NCI-H2227 treated with DMSO at 0.1 percent for 48 hours (cell line): ENCODE results near the gene TIMP3.

ENCODE experiments used
- DNase-seq: peaks from one replicate; lab custom pipeline; 2025; lab: John Stamatoyannopoulos, UW

The TIMP3 gene

GRCh38 chr22:32882774-32883530 lies 81.4 kb downstream of the TIMP3 start:
- DNase-seq = no peak

DNA sequence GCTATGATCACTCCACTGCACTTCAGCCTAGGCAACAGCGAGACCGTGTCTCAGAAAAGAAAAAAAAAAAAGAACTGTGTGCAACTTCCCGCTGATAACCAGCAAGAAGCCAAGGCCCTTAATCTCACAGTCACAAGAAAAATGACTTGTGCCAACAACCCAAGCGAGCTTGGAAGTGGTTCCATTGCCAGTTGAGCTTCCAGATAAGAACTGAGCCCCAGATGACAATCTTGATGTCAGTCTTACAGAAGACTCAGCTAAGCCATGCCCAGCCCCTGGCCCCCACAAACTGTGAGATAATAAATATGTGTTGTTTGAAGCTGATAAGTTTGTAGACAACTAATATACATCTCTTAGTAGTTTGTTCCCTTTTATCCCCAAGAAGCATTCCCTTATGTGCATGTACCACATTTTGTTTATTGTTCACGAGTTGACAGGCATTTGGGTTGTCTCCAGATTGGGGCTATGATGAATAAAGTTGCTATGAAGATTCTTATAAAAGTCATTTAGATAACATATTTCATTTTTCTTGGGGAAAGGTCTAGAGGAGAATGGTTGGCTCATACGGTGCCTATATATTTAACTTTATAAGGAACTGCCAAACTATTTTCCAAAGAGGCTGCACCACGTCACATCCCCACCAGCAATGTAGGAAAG lies 85.9 kb downstream of the TIMP3 start:
- DNase-seq = no peak

DNA sequence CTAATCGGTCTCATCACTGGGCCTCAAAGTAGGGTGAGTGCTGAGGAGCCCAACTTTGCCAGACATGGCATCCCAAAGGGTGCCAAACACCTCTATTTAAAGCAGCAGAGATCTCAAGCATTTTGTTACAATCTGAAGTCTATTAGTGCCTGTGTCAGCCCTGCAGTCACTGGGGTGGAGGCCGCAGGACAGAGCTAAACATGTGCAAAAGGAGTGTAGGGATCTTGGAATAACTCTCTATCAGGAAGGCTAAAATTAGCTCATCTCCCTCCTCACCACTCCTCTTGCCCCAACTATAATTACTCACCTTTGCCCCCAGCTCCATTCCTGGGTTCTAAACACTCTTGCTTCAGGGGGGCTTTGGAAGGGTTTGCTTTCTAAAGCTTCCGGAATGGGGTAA lies 87.5 kb downstream of the TIMP3 start:
- no peak for DNase-seq

DNA sequence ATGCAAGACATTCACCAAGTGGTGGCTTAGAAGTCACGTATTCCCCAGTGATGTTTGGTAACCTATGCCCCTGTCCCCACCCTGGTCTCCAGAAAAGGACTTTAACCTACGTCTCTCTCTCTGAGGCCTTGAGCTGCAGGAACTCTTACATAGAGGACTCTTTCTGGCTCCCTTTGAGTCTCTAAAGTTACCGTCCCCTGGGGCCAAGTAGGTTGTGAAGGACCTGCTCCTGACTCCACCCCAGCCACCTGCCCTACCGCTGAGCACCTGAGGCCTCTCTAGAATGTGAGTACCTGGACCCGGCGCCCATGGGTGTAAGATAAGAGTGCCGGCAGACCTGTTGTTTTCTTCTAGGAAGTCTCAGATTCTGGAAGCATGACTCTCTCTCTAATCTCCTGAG lies 95.4 kb downstream of the TIMP3 start:
- DNase-seq = no peak

DNA sequence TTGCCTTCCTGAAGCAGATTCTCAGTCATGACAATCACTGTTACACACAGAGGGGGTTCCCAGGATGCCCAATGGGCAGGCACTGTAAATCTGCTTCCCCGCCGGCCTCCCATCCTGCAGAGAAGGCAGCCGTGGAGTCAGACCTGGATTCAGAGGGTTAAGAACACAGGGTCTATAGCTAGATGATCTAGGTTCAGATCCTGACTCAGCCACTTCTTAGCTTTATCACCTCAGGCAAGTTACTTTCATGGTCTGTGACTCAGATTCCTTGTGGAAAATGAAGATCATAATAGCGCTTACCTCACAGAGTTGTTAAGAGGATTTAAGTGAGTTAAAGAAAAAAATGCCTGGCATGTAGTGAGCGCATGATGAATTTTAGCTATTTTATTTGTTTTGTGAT lies 95.9 kb downstream of the TIMP3 start:
- no peak for DNase-seq

- no peak for DNase-seq
Measured at GRCh38 chr22:32900886-32901635, 99.6 kb downstream of the TIMP3 start.

DNA sequence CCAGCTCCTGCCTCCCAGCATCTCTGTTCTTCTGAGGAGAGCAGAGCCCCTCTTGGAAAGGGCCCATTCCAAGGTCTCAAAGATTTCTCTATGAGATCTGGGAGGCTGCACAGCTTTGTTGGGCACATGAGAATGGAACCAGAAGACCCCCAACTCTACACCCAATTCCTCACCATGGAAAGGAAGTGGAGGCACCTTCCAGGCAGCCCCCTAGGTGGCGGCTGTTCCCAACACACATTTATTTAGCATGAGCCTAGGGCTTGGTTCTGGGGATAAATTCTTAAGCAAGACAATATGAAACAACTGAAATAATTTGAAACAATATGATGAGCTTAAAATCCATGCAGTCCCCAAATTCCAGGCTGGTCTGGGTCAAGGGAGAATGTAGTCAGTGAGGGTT lies 100.4 kb downstream of the TIMP3 start:
- DNase-seq = no peak

DNA sequence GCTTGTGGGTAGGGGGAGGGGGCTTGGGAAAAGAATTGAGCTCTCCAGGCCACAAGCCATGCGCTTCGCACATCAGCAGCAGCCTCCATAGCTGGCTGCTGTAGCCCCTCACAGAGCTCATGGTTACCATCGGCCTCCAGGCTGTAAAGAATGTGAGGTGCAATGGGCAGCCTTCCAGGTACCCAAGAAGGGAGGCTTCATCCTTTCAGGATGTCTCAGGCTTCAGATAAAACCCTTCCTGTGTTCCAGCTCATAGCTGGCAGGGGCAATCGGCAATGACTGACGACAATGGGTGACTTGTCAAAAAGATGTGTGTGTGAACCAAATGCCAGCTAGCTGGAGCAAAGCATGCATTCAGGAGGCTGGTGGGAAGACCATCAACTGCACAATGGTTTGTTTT lies 102.0 kb downstream of the TIMP3 start:
- DNase-seq = no peak

GRCh38 chr22:32904044-32904443 lies 102.5 kb downstream of the TIMP3 start:
- peak; percentile 69 for DNase-seq

DNA sequence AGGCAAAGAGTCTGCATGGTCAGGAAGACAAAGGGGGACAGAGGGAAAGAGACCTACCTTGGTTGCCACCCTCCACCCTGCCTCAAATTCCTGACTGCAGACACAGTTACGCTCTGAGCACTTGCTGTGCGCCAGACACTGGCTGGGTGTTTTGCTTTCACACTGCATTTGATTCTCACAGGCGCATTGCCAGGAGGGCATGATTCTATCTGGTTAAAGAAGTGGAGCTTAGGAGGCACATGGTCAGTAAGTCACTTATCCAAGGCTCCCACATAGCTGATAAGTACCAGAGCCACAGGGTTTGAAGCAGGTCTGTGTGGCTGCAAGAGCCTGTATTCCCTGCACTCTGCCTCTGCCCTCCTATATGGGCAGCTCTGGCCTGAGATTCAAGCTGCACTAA lies 103.9 kb downstream of the TIMP3 start:
- DNase-seq = no peak

DNA sequence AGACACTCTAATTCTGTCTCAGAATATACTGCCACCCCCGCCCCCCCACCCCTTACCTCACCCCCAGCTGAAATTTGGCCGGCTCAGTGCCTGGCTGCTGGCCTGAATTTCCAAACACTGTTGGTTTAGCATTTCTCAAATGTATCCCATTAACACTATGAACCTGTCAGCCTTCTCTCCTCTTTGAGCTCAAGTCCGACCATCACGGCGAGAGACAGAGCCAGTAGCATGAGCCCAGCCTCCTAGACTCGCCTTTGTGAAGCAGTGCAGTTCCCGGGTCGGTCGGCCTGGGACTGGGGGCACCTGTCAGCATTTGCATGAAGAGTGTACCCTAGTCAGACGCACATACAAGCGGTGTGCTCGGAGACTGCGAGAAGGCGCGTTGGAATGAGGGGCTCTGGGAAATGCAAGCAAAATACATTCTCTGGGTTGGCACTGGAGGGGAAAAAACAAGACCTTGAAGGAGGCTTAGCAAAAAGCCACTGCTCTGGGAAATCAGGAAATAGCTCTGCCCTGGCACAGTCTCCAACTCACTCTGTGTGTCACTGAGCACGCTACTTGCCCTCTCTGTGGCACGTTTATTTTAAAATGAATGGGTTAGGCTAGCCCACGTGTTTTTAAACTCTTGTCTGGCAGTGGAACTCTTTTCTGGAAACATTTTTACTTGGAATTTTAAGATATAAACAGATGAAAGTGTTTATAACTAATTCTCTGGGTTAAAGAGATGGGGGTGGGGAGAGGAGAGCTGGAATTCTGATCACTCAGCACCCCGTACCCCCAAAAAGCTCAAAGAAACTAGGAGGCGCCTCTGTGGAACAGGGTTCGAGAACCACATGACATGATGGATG lies 108.3 kb downstream of the TIMP3 start:
- no peak for DNase-seq

DNA sequence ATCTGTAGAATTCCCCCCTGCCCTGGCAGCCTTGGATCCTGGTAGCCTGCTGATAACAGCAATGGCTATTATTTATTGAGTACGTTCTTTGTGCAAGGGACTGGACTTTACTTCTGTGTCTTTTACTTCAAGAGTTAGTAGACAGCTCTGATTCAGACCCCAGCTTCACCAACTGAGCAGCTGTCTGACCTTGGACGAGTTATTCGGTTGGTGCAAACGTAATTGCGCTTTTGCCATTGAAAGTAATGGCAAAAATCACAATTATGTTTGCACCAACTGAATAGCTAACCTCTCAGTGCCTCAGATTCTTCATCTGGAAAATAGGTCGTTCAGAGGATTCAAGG lies 108.9 kb downstream of the TIMP3 start:
- DNase-seq = no peak

- no peak for DNase-seq
Measured at GRCh38 chr22:32911503-32911902, 110.0 kb downstream of the TIMP3 start.
